Amniotic stem cell (primary cell): Measurements from ENCODE around the gene FOSL1.

Experiments
- DNase-seq: peaks from one replicate; lab custom pipeline; 2025; lab: John Stamatoyannopoulos, UW

FOSL1 gene

DNA sequence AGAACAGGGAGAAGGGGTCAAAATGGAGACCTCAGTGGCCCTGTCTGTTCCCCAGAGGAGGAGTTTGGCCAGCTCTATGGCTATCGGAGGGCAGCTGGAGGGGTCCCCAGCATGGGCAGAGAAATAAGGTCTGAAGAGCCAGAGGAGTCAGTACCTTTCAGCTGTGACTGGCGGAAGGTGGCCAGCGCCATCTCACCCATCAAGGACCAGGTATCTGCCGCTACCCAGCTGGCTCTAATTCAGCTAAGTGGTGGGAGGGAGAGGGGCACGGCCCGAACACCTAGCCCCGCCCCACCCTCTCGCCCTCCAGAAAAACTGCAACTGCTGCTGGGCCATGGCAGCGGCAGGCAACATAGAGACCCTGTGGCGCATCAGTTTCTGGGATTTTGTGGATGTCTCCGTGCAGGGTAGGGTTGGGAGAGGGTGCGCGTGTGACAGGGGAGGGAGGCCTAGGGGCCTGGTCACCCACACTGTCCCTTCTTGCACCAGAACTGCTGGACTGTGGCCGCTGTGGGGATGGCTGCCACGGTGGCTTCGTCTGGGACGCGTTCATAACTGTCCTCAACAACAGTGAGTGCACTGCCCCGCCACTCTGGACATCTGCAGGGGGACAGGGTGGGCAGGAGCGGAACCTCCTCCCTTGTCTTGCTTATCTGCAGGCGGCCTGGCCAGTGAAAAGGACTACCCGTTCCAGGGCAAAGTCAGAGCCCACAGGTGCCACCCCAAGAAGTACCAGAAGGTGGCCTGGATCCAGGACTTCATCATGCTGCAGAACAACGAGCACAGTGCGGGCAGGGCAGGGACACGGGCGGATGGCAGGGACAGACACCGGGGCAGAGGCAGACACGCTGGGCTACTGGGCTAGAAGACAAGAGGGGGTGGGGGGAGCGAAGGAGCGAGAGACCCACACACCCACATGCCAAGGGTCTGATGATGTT is 17.8 kb downstream of the FOSL1 start:
- no peak for DNase-seq

DNA sequence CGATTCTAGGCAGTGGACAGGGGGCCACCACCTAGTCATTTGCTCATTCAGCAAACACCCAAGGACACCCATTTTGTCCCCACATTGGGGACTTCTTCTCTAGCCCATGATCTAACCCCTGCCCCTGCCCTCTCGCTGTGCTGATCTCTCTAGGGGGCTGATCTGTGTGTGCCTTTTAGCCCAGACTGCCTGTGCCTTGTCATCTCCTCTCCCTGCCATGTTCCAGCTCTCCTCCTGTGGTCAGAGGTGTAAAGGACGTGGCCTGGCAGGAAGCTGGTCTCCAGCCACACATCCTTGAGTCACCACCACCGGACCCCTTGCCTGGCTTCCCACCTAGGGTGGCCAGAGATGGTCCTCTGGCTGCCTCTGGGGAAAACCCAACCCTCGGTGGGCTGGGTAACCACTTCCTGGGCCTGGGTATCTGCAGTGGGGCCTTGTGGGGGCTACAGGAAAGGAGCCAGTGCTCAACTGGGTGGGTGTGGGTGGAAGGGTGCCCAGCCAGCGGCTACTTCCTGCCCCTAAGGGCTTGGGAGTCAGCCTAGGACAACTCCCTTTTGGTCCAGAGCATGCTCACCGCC is 19.3 kb downstream of the FOSL1 start:
- no peak for DNase-seq

DNA sequence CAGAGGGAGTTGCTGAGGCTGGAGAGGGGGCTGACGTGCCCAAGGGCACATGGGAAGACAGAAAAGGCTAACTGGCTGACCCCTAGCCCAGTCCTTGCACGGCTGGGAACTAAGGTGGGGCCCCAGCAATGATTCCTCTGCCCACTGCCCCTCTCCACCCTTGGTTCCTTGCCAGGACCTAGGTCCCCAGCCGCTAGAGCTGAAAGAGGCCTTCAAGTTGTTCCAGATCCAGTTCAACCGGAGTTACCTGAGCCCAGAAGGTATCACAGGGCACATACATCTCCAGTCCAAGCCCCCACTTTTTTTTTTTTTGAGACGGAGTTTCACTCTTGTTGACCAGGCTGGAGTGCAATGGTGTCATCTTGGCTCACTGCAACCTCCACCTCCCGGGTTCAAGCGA is 20.2 kb downstream of the FOSL1 start:
- DNase-seq, result no peak

DNA sequence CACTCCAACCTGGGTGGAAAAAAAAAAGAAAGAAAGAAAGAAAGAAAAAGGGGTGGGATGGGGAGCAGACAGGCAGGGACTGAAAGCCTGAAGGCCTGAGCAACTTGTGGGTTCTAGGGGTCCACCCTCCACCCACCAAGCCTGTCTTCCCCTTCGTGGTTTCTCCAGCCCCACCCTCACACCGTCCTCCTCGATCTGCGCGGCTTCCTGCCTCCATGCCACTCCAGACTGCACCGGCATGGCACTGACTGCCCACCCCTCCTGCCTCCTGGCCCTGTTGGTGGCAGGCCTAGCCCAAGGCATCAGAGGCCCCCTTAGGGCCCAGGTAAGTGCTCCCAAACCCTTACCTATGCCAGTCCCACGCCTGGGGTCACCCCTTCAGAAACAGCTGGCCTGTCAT is 20.6 kb downstream of the FOSL1 start, which contains the start of gene CTSW:
TSS of gene CTSW (plus strand) at position 221 of the 400 bp plus-strand sequence. CDS start at position 239, 18 bp downstream.
- no peak for DNase-seq

DNA sequence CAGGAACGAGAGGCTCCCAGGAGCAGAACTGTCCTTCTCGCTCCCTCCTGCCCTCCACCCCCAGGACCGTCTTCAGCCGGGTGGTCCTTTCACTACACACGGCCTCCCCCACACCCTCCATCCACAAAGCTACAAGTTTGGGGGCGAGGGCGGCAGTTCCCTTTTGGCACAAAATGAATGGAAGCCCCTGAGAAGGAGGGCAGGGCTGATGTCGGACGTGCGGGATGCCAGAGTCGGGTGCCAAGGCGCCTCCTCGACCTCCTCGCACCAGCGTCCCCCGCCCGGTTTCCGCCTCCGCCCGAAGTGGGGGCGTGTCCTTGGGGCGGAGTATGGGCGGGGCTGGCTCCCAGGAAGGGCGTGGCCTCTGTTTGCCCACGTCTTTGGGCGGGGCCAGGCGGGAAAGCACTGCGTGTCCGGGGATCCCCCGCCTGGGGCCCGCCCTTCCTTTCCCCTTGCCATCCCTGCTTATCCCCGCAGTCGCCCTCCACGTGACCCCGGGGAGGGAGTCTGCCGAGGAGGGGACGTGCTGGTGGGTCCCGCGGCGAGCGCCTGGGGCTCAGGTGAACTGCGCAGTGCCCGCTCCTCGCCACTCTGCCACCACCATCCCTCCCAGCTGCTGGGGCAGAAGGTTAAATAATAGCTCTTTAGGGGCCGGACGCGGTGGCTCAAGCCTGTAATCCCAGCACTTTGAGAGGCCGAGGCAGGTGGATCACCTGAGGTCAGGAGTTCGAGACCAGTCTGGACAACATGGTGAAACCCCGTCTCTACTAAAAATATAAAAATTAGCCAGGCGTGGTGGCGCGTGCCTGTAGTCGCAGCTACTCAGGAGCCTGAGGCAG is 26.7 kb downstream of the FOSL1 start:
- DNase-seq, result peak; percentile 93

DNA sequence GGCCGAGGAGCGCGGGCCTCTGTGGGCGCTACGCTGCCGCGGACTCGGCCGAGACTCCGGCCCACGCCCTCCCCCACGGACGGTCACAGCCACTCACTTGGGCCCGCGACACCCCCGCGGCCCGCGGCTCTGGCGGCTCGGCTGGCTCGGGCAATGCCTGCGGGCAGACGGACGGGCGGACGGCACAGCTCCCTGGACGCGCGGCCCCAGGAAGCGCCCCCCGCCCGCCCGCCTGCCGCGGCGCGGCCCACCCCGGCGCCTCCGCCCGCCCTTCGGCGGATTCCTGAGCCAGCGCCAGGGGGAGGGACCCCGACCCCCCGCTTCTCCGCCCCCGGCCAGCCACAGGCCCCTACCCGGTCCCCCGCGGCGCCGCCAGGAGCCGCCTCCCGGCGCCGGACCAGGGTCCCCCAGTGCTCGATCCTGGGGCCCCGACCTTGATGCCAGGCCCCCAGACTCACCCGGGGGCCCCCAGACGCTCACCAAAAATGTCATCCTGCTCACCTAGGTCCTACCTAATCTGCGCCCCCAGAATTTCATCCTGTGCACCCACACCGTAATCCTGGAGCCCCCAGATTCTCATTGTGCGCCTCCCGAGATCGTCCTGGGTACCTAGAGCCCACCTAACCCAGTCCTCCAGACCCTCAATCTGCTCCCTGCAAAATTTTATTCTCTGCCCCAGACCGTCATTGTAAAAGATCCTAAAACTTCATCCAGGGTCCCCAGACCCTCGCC is 27.4 kb downstream of the FOSL1 start, which contains the start of gene EFEMP2:
TSS of gene EFEMP2 (minus strand) at position 215 of the 732 bp plus-strand sequence. CDS start 446 bp downstream, outside the sequence.
- DNase-seq, result no peak

DNA sequence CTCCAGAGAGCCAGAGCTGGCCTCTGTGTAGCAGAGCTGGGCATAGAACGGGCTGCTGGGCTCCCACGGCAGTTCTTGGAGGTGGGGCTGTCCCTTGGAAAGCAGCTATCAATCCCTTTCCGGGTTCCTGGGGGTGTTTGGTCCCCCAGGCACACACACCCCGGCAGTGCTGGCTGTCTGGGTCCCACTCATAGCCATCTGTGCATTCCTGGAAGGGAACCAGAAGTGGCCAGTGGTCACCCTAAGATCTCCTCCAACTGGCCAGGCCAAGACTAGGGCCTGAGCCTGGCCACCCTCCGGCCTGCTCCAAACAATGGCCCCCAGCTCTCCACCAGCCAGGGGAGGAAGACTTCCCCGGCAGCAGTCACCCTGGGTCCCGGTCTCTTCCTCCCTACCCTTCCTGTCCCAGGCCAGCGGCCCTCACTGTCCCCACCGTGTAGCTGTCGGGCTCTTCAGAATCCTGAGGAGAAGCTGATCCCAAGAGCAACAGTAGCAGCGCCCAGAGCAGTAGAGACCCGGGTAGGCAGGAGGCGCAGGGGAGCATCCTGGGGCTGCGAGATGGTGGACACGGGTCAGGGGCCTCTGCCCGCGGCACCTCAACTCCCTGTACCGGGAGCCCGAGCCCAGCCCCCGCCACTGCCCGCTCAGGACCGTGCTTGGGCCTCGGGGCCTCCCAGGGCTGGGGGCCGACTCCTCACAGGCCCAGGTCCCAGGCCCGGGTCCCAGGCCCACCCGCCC is 28.2 kb downstream of the FOSL1 start:
- no peak for DNase-seq

DNA sequence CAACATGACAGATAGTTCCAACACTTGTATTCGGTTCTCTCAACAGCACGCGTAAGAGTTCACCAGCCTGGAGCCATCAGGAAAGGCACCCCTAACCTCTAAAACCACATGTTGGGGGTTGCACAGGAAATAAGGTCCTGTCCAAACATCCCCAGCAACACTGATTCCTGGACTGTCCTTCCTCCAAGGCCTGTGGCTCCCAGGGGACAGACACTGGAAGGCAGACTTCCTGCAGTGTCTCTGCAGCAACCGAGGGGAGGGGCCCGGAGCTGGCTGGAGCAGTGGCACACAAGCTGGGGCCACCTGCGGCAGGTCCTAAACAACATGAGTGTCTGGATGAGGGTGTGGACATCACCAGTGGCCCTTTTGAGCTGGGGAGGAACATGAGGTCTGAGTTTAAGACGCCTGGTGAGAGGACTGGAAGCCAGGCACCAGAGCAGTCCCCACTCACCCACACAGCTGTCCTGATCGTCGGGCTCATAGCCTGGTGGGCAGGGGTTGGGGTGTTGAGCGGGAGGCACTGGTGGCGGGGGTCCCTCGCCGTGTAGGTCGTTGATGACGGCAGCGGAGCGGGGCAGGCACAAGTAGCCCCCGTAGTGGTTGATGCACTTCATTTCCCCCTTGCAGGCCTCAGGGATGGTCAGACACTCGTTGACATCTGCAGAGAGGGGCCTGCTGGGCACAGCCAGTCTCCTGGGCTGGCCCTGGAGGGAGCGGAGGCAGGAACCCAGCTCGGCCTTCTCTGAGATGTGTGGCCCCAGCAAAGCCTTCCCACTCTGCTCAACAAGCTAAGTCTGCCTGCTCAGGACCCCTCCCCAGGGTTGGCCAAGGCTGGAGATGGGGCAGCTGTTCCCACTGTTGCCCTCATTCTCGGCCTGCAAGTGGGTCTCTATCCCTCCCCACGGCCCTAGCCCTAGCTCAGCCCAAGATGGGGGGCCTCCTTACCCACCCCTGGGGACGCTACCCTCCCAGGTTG is 29.2 kb downstream of the FOSL1 start:
- no peak for DNase-seq

DNA sequence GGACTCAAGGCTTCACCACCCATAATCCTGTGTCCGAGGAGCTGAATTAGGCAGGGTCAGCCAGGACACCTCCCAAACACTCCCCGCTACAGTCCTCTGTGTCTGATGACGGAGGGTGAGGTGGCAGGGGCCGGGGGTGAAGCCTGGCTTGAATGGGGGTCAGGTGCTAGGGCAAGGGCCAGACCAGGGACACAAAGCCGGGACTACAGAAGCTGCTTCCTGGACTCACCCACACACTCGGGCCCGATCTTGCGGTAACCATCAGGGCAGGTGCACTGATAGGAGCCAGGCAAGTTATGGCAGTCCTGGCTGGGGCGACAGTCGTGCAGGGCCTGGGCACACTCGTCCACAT is 29.9 kb downstream of the FOSL1 start:
- DNase-seq, result no peak

DNA sequence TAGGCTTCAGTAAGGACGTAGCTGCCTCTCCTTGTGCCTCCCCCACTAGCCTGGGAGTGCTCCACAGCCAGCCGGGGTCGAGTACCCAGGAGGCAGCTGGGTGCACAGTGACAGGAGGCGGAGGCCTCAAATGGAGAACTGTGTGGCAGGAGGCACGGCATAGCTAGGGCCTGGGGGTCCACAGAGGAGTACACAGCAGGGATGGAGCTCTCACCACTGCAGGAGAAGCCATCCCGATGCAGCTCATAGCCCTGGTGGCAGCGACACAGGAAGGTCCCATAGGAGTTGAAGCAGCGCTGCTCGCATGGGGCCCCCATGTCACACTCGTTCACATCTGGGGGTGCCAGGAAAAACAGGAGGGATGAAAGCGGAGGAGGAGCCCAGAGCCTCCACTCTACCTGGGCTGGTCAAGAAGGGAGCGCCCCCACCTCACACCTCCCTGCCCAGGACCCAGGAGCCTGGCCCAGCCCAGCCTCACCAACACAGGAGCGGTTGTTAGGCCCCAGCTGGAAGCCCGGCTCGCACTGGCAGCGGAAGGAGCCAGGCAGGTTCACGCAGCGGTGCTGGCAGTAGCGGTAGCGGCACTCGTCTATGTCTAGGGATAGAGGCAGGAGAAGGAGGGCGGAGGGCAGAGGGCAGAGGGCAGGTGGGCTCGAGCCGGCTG is 30.4 kb downstream of the FOSL1 start:
- no peak for DNase-seq

DNA sequence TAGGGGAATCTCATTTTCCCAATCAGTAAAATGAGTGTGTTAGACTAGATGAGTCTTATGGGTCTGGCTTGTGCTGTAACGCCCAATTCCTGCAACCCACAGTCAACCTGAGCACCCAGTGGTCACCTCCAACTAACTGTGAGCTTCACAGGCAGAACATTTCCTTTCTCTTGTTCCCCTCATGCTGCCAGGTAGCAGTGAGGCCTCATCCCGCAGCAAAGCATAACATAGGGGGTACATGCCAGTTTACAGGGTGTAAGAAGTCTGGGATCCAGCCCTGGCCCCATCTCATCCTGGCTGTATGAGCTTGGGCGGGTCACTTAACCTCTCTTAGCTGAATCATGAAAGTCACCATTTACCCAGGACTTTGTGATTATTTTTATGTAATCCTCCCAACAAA is 31.3 kb downstream of the FOSL1 start:
- DNase-seq, result no peak

DNA sequence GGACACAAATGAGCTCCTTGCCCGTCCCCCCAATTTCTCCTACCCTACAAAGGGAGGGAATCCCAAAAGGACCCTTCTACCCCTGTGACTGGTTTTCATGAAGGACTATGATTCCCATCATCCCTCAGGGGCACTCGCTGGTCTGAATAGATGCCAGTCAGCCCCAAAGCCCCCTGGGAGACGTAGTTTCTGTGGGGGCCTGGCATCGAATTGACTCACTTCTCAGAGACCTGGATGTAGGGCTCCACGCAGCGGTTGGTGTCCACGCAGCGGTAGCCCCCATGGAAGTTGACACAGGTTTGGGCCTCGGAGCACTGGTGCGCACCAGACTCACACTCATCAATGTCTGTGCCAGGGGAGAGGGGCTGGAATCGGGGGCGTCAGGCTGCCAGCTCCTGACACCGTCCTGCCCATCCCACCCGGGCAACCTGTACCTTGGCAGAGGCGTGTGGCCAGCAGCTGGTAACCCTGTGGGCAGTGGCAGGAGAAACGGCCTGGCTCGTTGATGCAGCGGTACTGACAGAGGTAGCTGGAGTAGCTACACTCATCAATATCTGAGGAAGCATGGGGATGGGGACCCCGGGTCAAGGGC is 32.0 kb downstream of the FOSL1 start:
- DNase-seq, result no peak

DNA sequence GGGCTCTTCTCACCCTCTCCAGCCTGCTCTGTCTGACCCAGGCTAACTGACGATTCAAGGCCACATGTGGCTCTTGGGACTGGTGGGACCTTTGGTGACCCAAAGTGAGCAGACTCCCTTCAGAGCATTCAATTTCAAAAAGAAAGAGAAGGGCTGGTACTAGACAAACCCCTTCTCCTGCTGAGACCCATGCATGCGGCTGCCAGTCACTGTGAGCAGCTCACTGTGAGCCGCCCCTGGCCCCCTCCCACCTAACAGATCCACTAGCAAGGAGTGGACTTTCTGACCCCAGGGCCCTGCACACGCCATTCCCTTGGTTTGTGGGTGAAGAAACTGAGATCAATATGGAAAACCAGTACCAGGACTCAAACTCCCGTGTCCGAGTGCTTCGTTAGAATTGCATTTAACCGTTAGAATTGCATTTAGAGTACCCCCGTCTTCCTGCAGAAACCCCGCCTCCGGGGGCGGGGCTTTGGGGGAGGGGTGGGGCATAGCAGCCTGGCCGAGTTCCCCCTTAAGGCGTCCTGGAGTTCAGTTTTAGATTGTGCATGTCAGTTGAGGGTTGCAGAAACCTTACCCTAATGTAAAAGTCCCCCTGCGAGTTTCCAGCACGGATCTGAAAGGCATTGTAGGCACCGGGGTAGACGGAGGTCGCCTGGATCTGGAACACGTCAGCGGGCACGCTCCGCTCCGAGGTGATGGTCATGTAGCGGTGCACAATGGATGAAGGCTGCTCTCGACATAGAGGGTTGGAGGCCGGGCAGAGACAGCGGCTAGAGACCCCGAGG is 32.7 kb downstream of the FOSL1 start:
- DNase-seq, result no peak

DNA sequence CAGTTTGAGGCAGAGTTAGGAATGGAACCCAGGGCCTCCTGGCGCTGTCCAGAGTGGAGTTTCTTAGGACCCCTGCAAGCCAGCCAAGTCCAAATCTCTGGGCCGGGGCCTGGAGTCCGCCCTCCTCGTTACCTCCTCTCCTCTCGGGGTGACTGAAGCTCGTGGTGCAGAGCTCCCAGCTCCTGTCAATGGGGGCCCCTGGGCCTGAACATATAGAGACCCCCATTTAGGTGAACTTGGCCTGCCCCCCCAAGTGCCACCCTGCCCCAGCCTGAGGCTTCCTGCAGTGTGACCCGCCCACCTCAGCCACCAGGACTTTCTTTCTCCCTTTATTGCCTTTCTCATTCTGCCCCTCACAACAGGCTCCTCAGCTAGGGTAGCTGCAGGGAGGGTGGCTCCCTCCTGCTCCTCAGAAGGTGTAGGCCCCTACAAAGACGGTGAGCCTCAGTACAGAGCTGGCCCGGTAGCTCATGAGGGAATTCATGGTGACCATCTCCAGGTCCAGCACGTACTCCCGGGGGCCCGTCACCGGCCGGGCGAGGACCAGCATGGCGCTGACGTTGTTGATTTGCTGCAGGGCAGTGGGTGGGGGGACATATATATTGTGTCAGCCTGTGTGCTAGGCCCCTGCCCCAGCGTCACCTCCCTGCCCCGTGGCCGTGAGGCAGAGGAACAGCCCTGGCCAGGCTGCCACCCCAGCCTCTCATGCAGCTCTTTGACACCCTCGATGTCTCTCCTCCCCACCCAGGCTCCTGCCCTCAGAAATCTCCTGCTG is 33.5 kb downstream of the FOSL1 start:
- no peak for DNase-seq

DNA sequence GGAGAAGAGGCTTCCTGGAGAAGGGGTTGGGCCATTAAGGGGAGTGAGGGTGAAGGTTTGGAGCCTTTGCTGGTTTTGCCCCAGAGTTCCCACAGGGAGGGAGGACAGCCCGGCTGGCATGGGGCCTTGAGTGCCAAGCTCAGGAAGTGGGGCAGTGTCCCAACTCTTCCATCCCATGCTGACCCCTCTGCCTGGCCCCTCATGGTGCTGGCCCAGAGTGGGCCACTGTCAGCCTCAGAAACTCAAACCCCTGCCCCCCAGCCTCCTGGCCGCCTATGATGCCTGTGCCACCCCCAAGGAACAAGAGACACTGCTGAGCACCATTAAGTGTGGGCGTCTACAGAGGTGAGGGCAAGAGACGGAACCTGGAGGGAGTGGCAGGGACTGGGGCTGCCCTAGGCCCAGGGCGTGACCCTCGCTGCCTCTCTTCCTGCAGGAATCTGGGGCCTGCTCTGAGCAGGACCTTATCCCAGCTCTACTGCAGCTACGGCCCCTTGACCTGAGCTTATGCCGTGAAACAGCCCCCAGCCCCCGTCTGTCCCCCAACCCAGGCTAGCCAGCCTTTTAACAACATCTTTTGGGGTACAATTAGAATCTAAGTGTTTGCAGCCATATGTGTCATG is 34.5 kb downstream of the FOSL1 start:
- DNase-seq, result no peak

DNA sequence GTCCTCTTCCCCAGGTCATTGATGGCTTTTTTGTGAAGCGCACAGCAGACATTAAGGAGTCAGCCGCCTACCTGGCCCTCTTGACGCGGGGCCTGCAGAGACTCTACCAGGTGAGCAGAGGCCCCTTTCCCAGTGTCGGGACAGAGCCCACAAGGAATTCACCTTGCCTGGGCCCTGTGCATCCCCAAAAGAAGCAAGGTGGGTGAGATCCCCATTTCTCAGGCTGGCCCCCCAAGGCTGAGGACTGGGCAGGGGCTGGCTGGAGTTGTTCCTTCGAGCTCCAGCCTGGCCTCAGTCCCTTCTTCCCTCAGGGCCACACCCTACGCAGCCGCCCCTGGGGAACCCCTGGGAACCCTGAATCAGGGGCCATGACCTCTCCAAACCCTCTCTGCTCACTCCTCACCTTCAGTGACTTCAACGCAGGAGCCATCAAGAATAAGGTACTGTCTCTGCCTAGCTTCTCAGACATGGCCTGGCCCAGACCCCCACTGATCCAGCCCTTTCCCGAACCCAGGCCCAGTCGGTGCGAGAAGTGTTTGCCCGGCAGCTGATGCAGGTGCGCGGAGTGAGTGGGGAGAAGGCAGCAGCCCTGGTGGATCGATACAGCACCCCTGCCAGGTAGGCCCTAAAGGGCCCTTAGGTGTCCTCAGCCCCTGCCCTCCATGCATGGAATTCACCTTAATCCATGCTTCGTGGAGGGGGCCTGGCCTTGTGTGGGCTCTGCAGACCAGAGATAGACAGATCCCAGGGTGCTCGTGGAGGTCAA is 35.3 kb downstream of the FOSL1 start:
- no peak for DNase-seq
